22Rv1 (cell line): ENCODE measurements around the gene PCDHGC4.

ENCODE experiments used
- H3K27ac ChIP-seq: fragments of 450-650 bp; 2 replicates; pipeline ENCODE4 v1.5.1; 2017
- ZFX ChIP-seq: fragments of 450-650 bp; IDR thresholded peaks from 2 replicates; pipeline ENCODE4 v1.6.1; 2017; ENCODE audit warnings: antibody characterized with exemption, borderline replicate concordance
- TF ChIP-seq, protein P1 (sequence below): fragments of 450-650 bp; IDR thresholded peaks from 2 replicates; pipeline ENCODE4 v1.5.1; 2017; ENCODE audit warnings: mild to moderate bottlenecking

The PCDHGC4 gene

DNA sequence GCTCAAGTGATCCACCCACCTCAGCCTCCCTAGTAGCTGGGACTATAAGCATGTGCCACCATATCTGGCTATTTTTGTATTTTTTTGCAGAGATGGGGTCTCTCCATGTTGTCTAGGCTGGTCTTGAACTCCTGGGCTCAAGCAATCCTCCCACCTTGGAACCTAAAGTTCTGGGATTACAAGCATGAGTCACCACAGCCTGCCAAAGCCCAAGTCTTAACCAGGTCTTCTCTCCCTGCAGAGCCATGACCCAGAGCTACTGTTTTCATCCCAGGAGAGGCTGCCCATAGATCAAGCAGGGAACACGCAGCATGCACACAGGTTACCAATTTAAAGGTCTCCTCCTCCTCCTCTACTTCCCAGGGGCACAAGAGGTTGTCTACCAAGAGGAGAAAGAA is 33.8 kb downstream of the PCDHGC4 start:
- H3K27ac ChIP-seq, result no peak overlapping the region
- TF ChIP-seq, protein P1, sequence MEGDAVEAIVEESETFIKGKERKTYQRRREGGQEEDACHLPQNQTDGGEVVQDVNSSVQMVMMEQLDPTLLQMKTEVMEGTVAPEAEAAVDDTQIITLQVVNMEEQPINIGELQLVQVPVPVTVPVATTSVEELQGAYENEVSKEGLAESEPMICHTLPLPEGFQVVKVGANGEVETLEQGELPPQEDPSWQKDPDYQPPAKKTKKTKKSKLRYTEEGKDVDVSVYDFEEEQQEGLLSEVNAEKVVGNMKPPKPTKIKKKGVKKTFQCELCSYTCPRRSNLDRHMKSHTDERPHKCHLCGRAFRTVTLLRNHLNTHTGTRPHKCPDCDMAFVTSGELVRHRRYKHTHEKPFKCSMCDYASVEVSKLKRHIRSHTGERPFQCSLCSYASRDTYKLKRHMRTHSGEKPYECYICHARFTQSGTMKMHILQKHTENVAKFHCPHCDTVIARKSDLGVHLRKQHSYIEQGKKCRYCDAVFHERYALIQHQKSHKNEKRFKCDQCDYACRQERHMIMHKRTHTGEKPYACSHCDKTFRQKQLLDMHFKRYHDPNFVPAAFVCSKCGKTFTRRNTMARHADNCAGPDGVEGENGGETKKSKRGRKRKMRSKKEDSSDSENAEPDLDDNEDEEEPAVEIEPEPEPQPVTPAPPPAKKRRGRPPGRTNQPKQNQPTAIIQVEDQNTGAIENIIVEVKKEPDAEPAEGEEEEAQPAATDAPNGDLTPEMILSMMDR, result no peak
- no peak for TF ChIP-seq ZFX

DNA sequence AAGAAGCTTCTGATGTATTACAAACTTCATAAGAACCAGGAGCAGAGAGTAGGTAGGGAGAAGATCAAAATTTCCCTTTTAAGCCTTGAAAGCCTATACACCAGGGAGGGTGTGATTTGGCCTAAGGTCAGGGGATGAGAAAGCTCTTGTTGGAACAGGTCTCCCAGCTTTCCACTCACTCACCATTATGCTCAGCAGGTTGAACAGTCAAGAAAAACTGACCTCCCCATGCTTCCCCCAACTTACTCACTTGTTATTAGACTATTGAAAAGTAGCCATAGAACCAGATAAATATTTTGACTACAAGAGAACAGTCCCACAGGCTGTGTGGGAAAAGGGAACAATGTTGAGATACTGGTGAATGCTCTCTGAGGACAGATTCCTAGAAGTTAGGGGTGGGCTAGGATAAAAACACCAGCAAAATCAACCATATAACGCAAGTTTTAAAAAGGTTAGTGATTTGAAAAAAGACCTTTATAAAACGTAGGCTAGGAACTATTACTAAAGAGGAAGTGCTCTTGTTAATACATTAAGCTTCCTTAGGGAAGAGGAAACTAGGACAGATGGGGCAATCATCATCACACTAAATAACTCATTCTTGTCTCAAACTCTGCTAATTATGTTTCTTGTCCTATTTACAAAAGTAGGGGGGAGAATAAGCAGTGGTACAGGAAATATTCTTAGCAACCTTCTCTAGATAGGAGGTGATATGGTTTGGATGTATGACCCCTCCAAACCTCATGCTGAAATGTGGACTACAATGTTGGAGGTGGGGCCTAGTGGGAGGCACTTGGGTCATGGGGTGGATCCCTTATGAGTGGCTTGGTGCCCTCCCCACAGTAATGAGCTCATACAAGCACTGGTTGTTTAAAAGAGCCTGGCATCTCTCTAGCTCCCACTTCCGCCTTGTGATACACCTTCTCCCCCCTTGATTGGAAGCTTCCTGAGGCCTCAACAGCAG is 35.1 kb downstream of the PCDHGC4 start:
- no peak overlapping the region for H3K27ac ChIP-seq
- TF ChIP-seq ZFX, result no peak
- TF ChIP-seq, protein P1, result no peak

DNA sequence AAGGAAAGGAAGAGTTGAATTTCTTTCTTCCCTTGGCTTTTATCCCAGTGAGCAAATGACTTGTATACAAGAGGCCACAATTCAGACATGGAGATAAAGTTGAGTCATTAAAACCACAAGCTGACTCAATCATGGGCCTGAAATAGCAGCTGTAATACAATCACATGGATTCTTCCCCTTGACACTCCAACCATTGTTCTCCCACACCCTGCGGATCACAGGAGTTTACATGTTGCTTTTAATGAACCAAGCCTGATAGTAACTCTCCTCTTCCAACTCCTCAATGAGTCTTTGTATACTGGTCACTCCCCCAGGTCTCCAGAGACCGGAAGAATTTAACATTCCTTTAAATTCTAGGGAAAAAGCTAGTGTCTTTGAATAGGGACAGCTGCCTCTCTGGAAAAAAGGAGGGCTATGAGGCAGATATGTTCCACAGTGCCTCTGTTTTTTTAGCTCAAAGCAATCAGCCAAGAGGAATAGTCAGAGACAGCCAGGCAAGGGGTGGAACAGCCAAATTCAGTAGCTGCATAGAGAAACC is 36.5 kb downstream of the PCDHGC4 start:
- TF ChIP-seq, protein P1, result no peak
- no peak for TF ChIP-seq ZFX
- peak overlapping the region; percentile 23; the same call in 1 of the 2 replicates for H3K27ac ChIP-seq

DNA sequence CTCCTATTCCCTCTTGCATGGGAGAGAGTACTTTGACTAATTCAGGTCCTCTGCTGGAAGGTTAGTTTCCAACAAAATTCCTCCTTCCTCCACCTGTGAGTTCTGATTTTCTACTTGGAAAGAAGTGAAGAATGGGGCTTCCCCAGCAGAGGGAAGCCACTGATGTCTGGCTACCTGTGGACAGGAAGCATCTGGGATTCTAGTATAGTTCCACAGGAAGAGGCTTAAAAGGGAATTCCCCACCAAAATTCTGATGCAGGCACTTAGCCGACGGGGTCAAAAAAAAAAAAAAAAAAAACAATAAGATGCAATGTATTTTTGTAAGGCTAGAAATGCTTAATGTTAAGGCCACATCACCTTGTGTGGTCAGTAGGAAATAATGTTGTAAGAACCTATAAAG is 37.5 kb downstream of the PCDHGC4 start:
- no peak overlapping the region for H3K27ac ChIP-seq
- TF ChIP-seq, protein P1, result no peak
- no peak for TF ChIP-seq ZFX

DNA sequence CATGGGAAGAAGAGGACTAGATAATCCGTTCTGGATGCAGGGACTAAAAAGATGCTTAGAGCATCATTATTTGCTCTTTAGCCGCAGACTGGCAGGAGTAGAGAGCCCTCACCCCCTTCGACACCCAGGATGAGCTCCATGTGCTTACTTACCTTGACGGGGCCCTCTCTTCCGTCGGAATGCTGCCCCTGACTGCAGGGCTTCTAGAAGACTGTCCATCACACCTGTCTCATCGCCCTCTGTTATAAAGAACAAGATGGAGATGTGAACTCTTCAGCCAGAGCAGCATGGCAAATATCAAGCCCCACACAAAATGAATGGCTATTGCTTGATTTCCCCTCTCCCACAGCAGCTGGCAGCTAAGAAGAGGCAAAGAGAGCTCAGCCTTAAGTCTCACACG is 39.2 kb downstream of the PCDHGC4 start:
- no peak for TF ChIP-seq ZFX
- TF ChIP-seq, protein P1, result no peak
- H3K27ac ChIP-seq, result no peak overlapping the region

DNA sequence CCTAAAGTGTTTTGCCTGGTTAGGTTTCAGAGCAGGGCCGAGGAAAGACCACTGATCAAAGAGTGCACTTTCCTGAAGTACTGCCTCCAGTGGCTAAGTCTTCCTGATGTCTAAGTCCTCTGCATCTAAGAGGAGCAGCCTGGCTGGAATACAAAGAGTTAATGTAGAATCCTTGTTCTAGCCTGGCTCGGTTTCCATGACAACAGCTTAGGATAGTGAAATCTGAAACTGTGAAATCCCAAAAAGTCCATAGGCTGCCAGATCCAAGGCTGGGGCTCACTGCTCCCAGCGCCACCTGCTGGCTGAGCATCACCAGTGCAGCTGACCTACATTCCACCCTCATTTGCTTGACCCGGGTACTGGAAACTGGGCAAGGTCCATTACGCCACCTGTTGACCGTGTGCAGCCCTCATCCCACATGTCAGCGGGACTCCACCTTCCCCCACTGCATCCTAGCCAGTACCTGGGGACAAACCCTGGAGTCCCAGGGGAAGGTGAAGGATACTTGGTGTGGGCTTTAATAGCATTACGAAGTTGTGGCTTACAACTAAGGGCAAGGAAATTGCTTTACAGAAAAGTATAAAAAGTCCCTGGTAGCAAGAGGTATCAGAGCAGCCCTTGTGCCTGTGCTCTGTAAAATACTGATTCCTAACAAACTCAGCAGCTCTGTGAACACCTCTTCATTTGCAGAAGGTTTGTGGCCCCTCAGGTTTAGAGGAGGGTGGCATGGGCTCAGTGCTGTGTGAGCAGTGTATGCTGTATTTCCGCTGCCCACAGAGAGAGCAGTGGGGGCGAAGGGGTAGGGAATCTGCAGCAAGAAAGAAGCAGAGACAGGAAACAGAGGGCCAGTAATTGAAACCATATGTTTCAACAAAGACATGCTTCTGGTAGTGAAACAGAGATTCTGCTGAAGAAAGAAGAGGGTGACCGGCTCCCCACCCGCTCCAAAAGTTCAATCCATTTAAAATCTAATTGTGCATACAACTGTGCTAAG is 40.1 kb downstream of the PCDHGC4 start:
- H3K27ac ChIP-seq, result no peak overlapping the region
- no peak for TF ChIP-seq ZFX
- TF ChIP-seq, protein P1, result peak; percentile 100
